Duodenal mucosa (tissue), 2 donors: ENCODE measurements around the gene ARL5A.

ENCODE experiments used
- H3K27ac ChIP-seq: one replicate; pipeline ENCODE4 v1.7.0; 2013; ENCODE audit warnings: low read depth, low read length
- H3K27me3 ChIP-seq, 2 donors: one replicate each; pipeline ENCODE4 v1.7.0; 2013; ENCODE audit warnings: low read length in 2 of 2, control low read depth in 1 of 2; ENCODE audit not compliant: insufficient read depth in 2 of 2, control insufficient read depth in 1 of 2
- H3K36me3 ChIP-seq, 2 donors: one replicate each; pipeline ENCODE4 v1.7.0; 2013; ENCODE audit warnings: low read length in 2 of 2, control low read depth in 1 of 2; ENCODE audit not compliant: insufficient read depth in 2 of 2, control insufficient read depth in 1 of 2
- H3K4me1 ChIP-seq, 2 donors: one replicate each; pipeline ENCODE4 v1.7.0; 2013; ENCODE audit warnings: low read length in 2 of 2, control low read depth in 1 of 2; ENCODE audit not compliant: insufficient read depth in 2 of 2, control insufficient read depth in 1 of 2
- H3K4me3 ChIP-seq, 2 donors: one replicate each; pipeline ENCODE4 v1.7.0; 2013; ENCODE audit warnings: low read length in 2 of 2, low read depth in 1 of 2
- H3K9ac ChIP-seq, 2 donors: one replicate each; pipeline ENCODE4 v1.7.0; 2013; ENCODE audit warnings: low read length in 2 of 2, low read depth in 1 of 2
- H3K9me3 ChIP-seq, 2 donors: one replicate each; pipeline ENCODE4 v1.7.0; 2013; ENCODE audit warnings: low read length in 2 of 2, control low read depth in 1 of 2; ENCODE audit not compliant: control insufficient read depth in 1 of 2

ARL5A gene

GRCh38 chr2:151819920-151820319 lies 8.3 kb downstream of the ARL5A start:
- Histone ChIP-seq H3K27ac (no peak overlapping the region), H3K4me3 (no peak overlapping the region), H3K4me1 (peaks cover 0 to 6% of the 10 kb centered on the region in 2 donors)

GRCh38 chr2:151817929-151818328 lies 10.3 kb downstream of the ARL5A start:
- H3K9ac ChIP-seq, result no peak overlapping the region
- H3K9me3 ChIP-seq, result no peaks in the 10 kb centered on the region
- H3K36me3 ChIP-seq, result peaks cover 0 to 6% of the 10 kb centered on the region in 2 donors
- H3K27me3 ChIP-seq, result no peaks in the 10 kb centered on the region
- H3K27ac ChIP-seq, result no peak overlapping the region
- no peak overlapping the region for H3K4me3 ChIP-seq
- H3K4me1 ChIP-seq, result no peaks in the 10 kb centered on the region

More at GRCh38 chr2:151819920-151820319, 8.3 kb downstream of the ARL5A start:
- Histone ChIP-seq H3K9ac (no peak overlapping the region), H3K36me3 (no peaks in the 10 kb centered on the region), H3K9me3 (no peaks in the 10 kb centered on the region), H3K27me3 (no peaks in the 10 kb centered on the region)

- Histone ChIP-seq H3K9ac (no peak overlapping the region), H3K9me3 (no peaks in the 10 kb centered on the region), H3K27me3 (no peaks in the 10 kb centered on the region), H3K4me3 (no peak overlapping the region), H3K27ac (no peak overlapping the region), H3K4me1 (no peaks in the 10 kb centered on the region), H3K36me3 (peaks cover 4 to 11% of the 10 kb centered on the region in 2 donors)
These were observed 11.4 kb downstream of the ARL5A start for GRCh38 chr2:151816843-151817242.

DNA sequence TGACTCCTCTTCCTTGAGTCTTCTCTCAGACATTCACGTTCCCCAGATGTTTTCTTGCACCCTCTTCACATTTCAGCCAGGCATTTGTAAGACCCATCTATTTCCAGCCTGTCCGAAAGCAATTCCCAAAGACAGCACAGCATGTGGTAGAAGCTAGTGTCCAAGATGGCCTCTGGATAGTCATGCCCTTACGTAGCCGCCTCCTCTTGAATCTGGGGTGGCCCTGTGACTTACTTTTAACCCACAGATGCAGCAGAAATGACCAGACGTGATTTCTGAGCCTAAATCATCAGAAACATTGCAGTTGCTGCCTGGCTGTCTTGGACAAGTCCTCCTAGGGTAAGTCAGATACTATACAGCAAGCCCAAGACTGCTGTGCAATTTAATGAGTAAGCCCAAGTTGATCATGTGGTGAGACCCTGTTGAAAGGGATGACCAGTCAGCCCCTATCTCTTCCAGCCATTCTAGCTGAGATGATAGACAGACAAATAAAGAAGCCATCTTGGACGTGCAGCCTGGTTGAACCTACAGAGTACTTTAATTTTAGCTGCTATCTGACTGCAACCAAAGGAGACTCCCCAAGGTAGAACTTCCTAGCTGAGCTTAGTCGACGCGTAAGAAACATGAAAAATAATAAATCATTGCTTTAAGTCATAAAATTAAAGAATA lies 12.3 kb downstream of the ARL5A start:
- no peak overlapping the region for H3K9ac ChIP-seq
- no peaks in the 10 kb centered on the region for H3K9me3 ChIP-seq
- no peak overlapping the region for H3K27ac ChIP-seq
- no peak overlapping the region for H3K4me3 ChIP-seq
- H3K4me1 ChIP-seq, result no peaks in the 10 kb centered on the region
- H3K36me3 ChIP-seq, result peaks cover 7 to 17% of the 10 kb centered on the region in 2 donors
- no peaks in the 10 kb centered on the region for H3K27me3 ChIP-seq

DNA sequence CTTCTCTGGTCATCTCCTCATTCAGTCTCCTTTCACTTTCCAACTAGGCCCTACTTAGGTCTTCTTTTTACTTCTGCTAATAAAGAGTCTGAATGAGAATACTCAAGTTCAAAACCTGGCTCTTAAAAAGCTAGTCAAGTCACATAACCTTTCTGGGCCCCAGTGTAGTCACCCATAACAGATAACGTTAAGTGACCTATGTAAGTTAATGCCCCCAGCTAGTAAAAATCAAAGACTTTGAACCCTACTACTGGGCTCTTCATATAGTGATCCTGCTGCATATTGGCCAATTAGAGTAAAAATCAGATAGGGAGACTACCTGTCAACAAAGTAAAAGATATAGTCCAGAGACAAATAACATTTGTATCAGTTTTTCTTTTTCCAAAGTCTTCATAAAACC lies 17.7 kb downstream of the ARL5A start:
- H3K27me3 ChIP-seq, result no peaks in the 10 kb centered on the region
- H3K4me3 ChIP-seq, result no peak overlapping the region
- no peak overlapping the region for H3K27ac ChIP-seq
- H3K4me1 ChIP-seq, result no peaks in the 10 kb centered on the region
- no peak overlapping the region for H3K9ac ChIP-seq
- H3K36me3 ChIP-seq, result peaks cover 13 to 35% of the 10 kb centered on the region in 2 donors
- no peaks in the 10 kb centered on the region for H3K9me3 ChIP-seq

GRCh38 chr2:151809073-151809383 lies 19.2 kb downstream of the ARL5A start:
- Histone ChIP-seq H3K9me3 (no peaks in the 10 kb centered on the region), H3K36me3 (peaks cover 13 to 41% of the 10 kb centered on the region in 2 donors), H3K27me3 (no peaks in the 10 kb centered on the region), H3K4me3 (no peak overlapping the region), H3K4me1 (no peaks in the 10 kb centered on the region), H3K27ac (no peak overlapping the region), H3K9ac (no peak overlapping the region)

- no peaks in the 10 kb centered on the region for H3K27me3 ChIP-seq
- no peaks in the 10 kb centered on the region for H3K9me3 ChIP-seq
- H3K4me3 ChIP-seq, result no peak overlapping the region
- peaks cover 14 to 43% of the 10 kb centered on the region in 2 donors for H3K36me3 ChIP-seq
- H3K27ac ChIP-seq, result no peak overlapping the region
- no peak overlapping the region for H3K9ac ChIP-seq
- no peaks in the 10 kb centered on the region for H3K4me1 ChIP-seq
These were observed 19.8 kb downstream of the ARL5A start for GRCh38 chr2:151808258-151809072.

DNA sequence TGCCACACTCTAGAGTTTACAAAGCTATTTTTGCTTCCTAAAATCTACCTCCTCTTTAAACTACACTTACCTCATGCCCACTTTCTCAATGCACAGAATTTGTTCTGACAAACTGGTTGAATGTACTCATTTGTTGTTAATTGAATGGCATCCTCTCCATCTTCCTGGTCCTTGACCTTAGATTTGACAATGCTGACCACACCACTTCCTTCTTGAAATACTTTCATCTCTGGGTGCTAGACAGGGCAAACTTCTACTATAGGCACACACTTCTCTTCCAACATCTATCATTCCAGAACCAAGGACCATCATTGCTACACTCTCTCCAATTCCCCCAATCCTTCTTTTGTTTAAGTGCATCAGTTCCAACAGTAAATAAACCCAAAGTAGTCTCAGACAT lies 22.3 kb downstream of the ARL5A start:
- H3K36me3 ChIP-seq, result peaks cover 9 to 38% of the 10 kb centered on the region in 2 donors
- no peak overlapping the region for H3K9ac ChIP-seq
- no peaks in the 10 kb centered on the region for H3K4me1 ChIP-seq
- H3K27ac ChIP-seq, result no peak overlapping the region
- no peak overlapping the region for H3K4me3 ChIP-seq
- no peaks in the 10 kb centered on the region for H3K27me3 ChIP-seq
- H3K9me3 ChIP-seq, result no peaks in the 10 kb centered on the region

GRCh38 chr2:151805343-151805742 lies 22.9 kb downstream of the ARL5A start:
- Histone ChIP-seq H3K27ac (no peak overlapping the region), H3K4me1 (no peaks in the 10 kb centered on the region), H3K4me3 (no peak overlapping the region), H3K9me3 (no peaks in the 10 kb centered on the region), H3K27me3 (no peaks in the 10 kb centered on the region), H3K36me3 (peaks cover 9 to 32% of the 10 kb centered on the region in 2 donors), H3K9ac (no peak overlapping the region)

GRCh38 chr2:151803811-151804210 lies 24.4 kb downstream of the ARL5A start:
- H3K9me3 ChIP-seq, result no peaks in the 10 kb centered on the region
- no peaks in the 10 kb centered on the region for H3K27me3 ChIP-seq
- no peak overlapping the region for H3K27ac ChIP-seq
- H3K4me1 ChIP-seq, result no peaks in the 10 kb centered on the region
- H3K4me3 ChIP-seq, result no peak overlapping the region
- peaks cover 9 to 33% of the 10 kb centered on the region in 2 donors for H3K36me3 ChIP-seq
- no peak overlapping the region for H3K9ac ChIP-seq
